ENCODE data around the gene CDC73. TPM values are rescaled to one million over a fixed set of nuclear protein-coding genes. Genes with fewer than 3 reads are reported as not detected.
"Not testable (repeated sequence)": the region's sequence is repeated elsewhere in the genome, so short reads cannot be mapped to it uniquely, and the experiment has no call there.

Gene CDC73
- total RNA-seq, 4 donors from 2014 or later = 26.2 to 208 (median 54.6) TPM

- no peak overlapping the region for H3K4me3 ChIP-seq
- intact Hi-C loops (cut with DNase I; ENCODE audit: low total_unique reads) = no loop called here
- H3K4me1 ChIP-seq = no peaks in the 10 kb centered on the region
- in situ Hi-C loops (cut with MboI; ENCODE audit: low pct_ligation_motif_present in 1 of 4, low pct_unique_long_range_greater_than_20kb in 1 of 4, low sequenced_read_pairs in 3 of 4) = no loop called here
- no peak overlapping the region for H3K27ac ChIP-seq
- TF ChIP-seq POLR2AphosphoS5 (IDR thresholded peaks at IDR 0.05) (no peak), POLR2A (IDR thresholded peaks at IDR 0.05) (no peak), EP300 (IDR thresholded peaks at IDR 0.05; ENCODE audit: low read depth) (no peak), CTCF (IDR thresholded peaks at IDR 0.05) (no peak)
- no peaks in the 10 kb centered on the region for H3K36me3 ChIP-seq
- DNase-seq = no peak
- H3K27me3 ChIP-seq = no peaks in the 10 kb centered on the region
- no peaks in the 10 kb centered on the region for H3K9me3 ChIP-seq
- WGBS, 2 donors (ENCODE audit: low coverage in 1 of 2) = 82% methylated on average over 4 of the region's 4 CpGs
Measured at GRCh38 chr1:193264313-193265065, 142.7 kb downstream of the CDC73 start.

DNA sequence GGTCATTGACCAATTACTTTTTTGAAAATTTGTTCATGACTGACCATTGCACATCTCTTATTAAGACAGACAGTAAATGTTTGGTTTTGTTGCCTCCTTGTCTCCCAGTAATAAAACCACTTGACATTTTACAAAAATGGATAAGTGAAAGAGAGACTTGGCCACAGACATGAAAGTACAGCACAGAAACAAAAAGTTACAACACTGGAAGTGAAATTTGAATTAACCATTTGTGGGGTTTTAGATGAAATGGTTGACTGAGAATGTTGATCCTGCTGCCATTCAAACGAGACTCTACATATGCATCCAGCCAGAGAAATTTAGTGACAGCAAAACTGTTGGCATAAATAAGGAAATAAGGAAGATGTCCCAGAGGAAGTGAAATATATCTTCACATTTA is 143.9 kb downstream of the CDC73 start:
- H3K9me3 ChIP-seq = no peaks in the 10 kb centered on the region
- H3K27ac ChIP-seq = no peak overlapping the region
- no peak for DNase-seq
- TF ChIP-seq EP300 (IDR thresholded peaks at IDR 0.05; ENCODE audit: low read depth) = no peak
- TF ChIP-seq CTCF (IDR thresholded peaks at IDR 0.05) = no peak
- no peak for TF ChIP-seq POLR2A (IDR thresholded peaks at IDR 0.05)
- no peak for TF ChIP-seq POLR2AphosphoS5 (IDR thresholded peaks at IDR 0.05)
- H3K27me3 ChIP-seq = no peaks in the 10 kb centered on the region
- WGBS, 2 donors (ENCODE audit: low coverage in 1 of 2) = 83 to 88% methylated on average over 1 of the region's 1 CpG
- in situ Hi-C loops (cut with MboI; ENCODE audit: low pct_ligation_motif_present in 1 of 4, low pct_unique_long_range_greater_than_20kb in 1 of 4, low sequenced_read_pairs in 3 of 4) (no loop called here), intact Hi-C loops (cut with DNase I; ENCODE audit: low total_unique reads) (no loop called here)
- H3K36me3 ChIP-seq = no peaks in the 10 kb centered on the region
- H3K4me3 ChIP-seq = no peak overlapping the region
- no peaks in the 10 kb centered on the region for H3K4me1 ChIP-seq

- H3K27me3 ChIP-seq; H3K9me3 ChIP-seq; H3K4me3 ChIP-seq; H3K27ac ChIP-seq; H3K4me1 ChIP-seq; in situ Hi-C loops (cut with MboI; ENCODE audit: low pct_ligation_motif_present in 1 of 4, low pct_unique_long_range_greater_than_20kb in 1 of 4, low sequenced_read_pairs in 3 of 4); DNase-seq; H3K36me3 ChIP-seq; intact Hi-C loops (cut with DNase I; ENCODE audit: low total_unique reads): not testable (repeated sequence)
- WGBS, 2 donors (ENCODE audit: low coverage in 1 of 2) = 97 to 98% methylated on average over 5 to 7 of the region's 7 CpGs
Measured at GRCh38 chr1:193266794-193267193, 145.0 kb downstream of the CDC73 start.

GRCh38 chr1:193270996-193271395 is 149.2 kb downstream of the CDC73 start:
- Histone ChIP-seq H3K36me3 (no peaks in the 10 kb centered on the region), H3K4me1 (no peaks in the 10 kb centered on the region), H3K9me3 (no peaks in the 10 kb centered on the region), H3K27me3 (no peaks in the 10 kb centered on the region), H3K27ac (no peak overlapping the region), H3K4me3 (no peak overlapping the region)
- TF ChIP-seq POLR2AphosphoS5 (IDR thresholded peaks at IDR 0.05) (no peak), EP300 (IDR thresholded peaks at IDR 0.05; ENCODE audit: low read depth) (no peak), CTCF (IDR thresholded peaks at IDR 0.05) (no peak), POLR2A (IDR thresholded peaks at IDR 0.05) (no peak)
- intact Hi-C loops (cut with DNase I; ENCODE audit: low total_unique reads) (no loop called here), in situ Hi-C loops (cut with MboI; ENCODE audit: low pct_ligation_motif_present in 1 of 4, low pct_unique_long_range_greater_than_20kb in 1 of 4, low sequenced_read_pairs in 3 of 4) (no loop called here)
- no peak for DNase-seq
- 82 to 92% methylated on average over 2 of the region's 2 CpGs for WGBS, 2 donors (ENCODE audit: low coverage in 1 of 2)

DNA sequence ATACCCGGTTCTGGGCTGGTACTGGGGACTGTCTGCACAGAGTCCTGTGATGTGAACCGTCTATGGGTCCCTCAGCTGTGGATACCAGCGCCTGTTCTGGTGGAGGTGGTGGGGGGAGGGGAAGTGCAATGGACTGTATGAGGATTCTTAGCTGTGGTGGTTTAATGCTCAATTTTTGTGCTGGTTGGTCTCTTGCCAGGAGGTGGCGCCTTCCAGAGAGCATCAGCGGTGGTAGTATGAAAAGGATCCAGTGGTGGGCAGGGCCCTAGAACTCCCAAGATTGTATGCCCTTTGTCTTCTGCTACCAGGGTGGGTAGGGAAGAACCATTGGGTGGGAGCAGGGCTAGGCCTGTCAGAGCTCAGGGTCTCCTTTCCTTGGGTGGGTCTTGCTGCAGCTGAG is 153.9 kb downstream of the CDC73 start:
- H3K4me3 ChIP-seq = no peak overlapping the region
- no peaks in the 10 kb centered on the region for H3K4me1 ChIP-seq
- no peak overlapping the region for H3K27ac ChIP-seq
- H3K27me3 ChIP-seq = no peaks in the 10 kb centered on the region
- H3K9me3 ChIP-seq = no peaks in the 10 kb centered on the region
- 96% methylated on average over 5 of the region's 5 CpGs; no CpG with 5 or more reads in 1 of the 2 donors for WGBS, 2 donors (ENCODE audit: low coverage in 1 of 2)
- H3K36me3 ChIP-seq = no peaks in the 10 kb centered on the region
- no peak for TF ChIP-seq POLR2AphosphoS5 (IDR thresholded peaks at IDR 0.05)
- no peak for TF ChIP-seq POLR2A (IDR thresholded peaks at IDR 0.05)
- no peak for TF ChIP-seq EP300 (IDR thresholded peaks at IDR 0.05; ENCODE audit: low read depth)
- TF ChIP-seq CTCF (IDR thresholded peaks at IDR 0.05) = no peak
- in situ Hi-C loops (cut with MboI; ENCODE audit: low pct_ligation_motif_present in 1 of 4, low pct_unique_long_range_greater_than_20kb in 1 of 4, low sequenced_read_pairs in 3 of 4) (no loop called here), intact Hi-C loops (cut with DNase I; ENCODE audit: low total_unique reads) (no loop called here)
- no peak for DNase-seq

All from transverse colon (tissue), 4 donors.